Smooth muscle cell of bladder (primary cell): ENCODE data around the gene GGT1. TPM values are rescaled to one million over a fixed set of nuclear protein-coding genes. Genes with fewer than 3 reads are reported as not detected.

Source experiments
- total RNA-seq: library from RNA; depleted of rRNA; stranded (reverse); fragments of >200 nt; gene quantifications from 2 replicates; pipeline ENCODE4 v1.2.3, GENCODE V29; 2014

GGT1 gene
- 4.3 and 5.7 TPM in 2 replicates for total RNA-seq

DNA sequence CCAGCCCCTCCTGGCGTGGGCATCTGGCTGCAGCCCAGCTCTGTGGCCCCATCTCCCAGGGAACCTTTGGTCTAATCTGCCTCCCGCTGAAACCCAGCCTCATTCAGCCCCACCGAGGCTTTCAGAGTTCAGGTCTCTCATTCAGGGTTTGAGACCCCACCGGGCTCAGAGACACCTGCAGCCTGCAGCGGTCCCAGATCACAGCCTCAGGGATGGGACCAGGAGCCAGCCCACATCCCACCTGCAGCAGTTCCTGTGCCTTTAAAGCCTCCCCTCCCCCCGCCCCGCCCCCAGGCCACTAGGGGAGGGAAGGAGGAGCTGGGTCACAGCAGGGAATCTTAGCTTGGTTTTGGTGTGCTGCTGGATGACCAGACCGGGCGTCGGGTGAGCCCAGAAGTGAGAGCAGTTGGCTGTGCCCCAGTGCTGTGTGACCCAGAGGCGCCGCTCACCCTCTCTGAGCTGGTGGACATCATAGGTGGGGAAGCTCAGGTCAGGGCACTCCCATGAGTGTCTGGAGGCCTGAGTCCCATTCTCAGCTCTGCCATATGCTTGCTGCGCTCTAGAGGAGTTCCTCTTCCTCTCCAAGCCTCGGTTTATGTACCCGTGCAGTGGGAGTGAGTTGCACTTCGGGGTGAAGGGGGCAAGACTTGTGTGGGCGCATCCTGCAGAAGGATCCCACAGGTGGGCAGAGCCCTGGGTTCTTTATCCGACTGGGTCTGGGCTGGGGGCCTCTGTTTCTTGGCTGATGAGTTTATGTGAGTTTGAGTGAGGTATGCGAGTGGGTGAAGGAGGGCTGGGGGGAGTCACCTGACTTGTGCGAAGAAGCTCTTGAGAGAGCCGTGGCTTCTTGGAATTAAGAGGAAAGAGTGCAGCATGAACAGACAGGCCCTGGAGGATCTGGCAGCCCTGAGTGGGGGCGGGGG lies at the start of gene GGT1:
GGT1 (plus strand) TSS at position 347 of the 923 bp plus-strand sequence. CDS start 7,889 bp downstream, outside the sequence.

DNA sequence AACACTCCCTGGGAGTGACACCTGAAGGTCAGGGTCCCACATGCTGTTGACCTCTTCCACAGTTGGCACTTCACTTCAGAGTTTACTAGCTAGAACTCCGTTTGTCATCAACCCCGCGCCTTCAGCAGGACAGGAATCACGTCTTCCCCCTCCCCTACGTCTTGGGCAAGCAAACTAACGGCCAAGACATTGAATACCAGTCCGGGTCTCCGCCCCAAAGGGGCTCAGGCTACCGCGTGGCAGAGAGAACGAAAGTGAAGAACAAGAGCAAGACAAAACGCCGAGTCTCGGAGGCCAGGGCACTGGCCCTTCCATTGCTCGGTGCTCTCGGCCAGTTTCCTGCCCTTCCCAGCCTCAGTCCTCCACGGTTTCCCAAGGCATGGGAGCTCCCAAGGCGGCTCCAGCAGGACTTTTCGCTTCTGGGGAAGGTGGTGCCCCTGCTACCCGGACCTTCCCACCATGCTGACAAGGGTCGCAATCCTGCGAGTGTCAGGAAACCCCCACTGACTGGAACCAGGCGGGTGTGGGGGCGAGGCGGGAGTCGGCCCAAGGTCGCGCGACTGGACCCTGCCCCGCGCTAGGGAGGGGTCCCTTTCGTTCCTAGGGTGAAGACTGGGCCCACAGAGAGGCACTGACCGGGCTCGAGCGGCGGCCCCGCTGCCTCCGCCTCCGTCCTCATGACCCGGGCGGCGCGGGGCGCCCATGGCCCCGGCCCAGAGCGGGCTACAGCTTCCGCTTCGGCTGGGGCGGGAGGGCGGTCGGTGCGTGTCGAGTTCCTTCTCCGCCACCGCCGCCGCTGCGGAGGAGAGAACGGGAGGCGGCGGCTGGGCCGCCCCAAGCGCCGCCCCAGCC lies 48.5 kb upstream of the GGT1 start, which contains the start of gene GUCD1:
GUCD1 (minus strand) TSS at position 826 of the 852 bp plus-strand sequence; CDS start at position 679, 147 bp downstream.

DNA sequence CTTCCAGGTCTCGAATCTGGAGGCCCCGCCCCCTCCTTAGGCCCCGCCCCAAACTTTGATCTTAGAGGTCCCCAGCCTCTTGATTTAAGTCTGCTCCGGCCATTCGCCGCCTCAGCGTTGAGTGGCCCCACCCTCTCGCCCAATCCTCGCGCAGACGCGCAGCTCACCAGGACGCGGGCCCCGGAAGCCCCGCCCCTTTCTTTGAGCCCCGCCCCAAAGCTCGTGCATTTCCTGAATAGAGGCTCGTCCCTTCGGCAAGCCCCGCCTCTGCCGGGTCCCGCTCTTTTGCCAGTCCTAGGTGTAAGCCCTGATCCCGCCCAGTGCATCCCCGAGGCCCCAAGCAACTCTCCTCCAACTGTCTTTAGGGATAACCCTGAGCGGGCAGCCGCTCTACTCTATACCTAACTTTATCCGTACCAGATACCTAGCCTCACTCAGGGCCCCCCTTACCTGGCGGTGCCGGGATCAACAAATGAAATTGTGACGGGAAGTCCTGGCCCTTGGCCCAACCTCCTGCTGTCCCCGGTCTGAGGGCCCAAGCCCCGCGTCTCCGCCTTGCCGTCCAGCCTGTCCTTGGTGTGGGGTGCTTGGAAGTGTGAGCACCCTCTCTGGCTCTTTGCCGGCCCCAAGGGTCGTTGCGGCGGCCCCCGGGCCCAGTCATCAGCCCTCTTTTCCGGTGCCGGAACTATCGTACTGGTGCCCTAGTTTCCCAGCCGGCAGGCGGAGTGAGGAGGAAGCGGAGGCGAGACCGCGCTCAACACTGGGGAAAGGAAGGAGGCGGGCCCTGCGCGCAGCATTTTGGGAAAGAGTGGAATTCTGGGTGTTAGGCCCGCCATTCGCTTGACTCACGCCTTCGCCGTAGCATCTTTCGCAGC lies 47.6 kb upstream of the GGT1 start, which contains the start of gene SNRPD3:
SNRPD3 (plus strand) TSS at position 835 of the 875 bp plus-strand sequence. CDS start 1,676 bp downstream, outside the sequence.

DNA sequence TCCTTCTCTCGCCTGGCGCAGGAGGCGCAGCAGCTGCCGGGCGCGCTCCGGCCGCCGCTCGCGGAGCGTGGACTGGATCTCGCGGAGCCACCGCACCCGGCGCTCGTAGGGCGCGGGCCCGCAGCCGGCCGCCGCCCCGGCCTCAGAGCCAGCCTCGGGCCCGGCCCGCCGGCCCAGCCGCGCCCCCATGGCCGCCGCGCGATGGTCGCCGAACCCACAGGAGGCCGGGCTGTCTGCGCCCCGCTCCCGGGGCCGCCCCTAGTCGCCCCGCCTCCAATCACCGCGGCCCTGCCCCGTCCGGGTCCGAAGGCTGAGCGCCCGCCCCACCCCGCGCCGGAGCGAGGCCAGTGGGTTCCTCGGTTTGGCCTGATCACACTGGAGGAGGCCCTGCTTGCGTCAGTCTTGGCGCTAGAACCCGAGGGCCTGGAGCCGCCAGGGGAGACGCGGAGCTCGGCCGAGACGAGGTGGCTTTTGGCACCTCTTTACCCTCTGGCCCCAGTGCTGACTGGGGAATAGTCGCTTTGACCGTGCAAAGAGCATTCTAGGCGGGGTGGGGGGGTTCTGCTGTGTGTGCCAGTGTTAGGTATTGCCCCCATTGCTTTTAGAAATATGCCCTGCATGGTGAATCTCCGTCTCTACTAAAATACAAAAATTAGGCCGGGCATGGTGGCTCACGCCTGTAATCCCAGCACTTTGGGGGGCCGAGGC lies 10.0 kb upstream of the GGT1 start, which contains the start of gene LRRC75B:
LRRC75B (minus strand) TSS at position 223 of the 708 bp plus-strand sequence; CDS start at position 189, 34 bp downstream.

Other genes with a start within 250 kb of the GGT1 start
- 0.71 and 1.1 TPM in 2 replicates for gene ADORA2A, start 175.6 kb upstream of the GGT1 start, total RNA-seq
- gene UPB1, start 107.9 kb upstream of the GGT1 start, total RNA-seq: 0.18 TPM in 1 of 2 replicates, not detected in the other
- gene GUCD1, start 48.1 kb upstream of the GGT1 start, total RNA-seq: 197 and 209 TPM in 2 replicates
- gene SNRPD3, start 47.2 kb upstream of the GGT1 start, total RNA-seq: 148 and 169 TPM in 2 replicates
- gene LRRC75B, start 10.1 kb upstream of the GGT1 start, total RNA-seq: 6.4 TPM in 2 replicates
- gene PIWIL3, start 171.5 kb downstream of the GGT1 start, total RNA-seq: 0.09 and 0.85 TPM in 2 replicates
- 0.09 and 0.14 TPM in 2 replicates for gene SGSM1, start 203.0 kb downstream of the GGT1 start, total RNA-seq